ENCODE data around the gene CHAC2. TPM values are rescaled to one million over a fixed set of nuclear protein-coding genes. Genes with fewer than 3 reads are reported as not detected.

CHAC2 gene
- polyA plus RNA-seq, 1 donor, result 4.9 TPM

Other genes with a start within 250 kb of the CHAC2 start
- gene ASB3, start 19.1 kb downstream of the CHAC2 start, polyA plus RNA-seq (ENCODE audit: insufficient read length), result 36.5 TPM
- 67.7 TPM for gene ERLEC1, start 19.2 kb downstream of the CHAC2 start, polyA plus RNA-seq (ENCODE audit: insufficient read length)
- 5.0 TPM for gene GPR75, start 92.2 kb downstream of the CHAC2 start, polyA plus RNA-seq (ENCODE audit: insufficient read length)
- 82.8 TPM for gene PSME4, start 203.2 kb downstream of the CHAC2 start, polyA plus RNA-seq (ENCODE audit: insufficient read length)